NAMALWA (cell line): ENCODE results near the gene REV3L.

Source experiments
- DNase-seq: peaks from one replicate; pipeline ENCODE4 v3.0.0-alpha.2; 2015; ENCODE audit warnings: low spot score

The REV3L gene

GRCh38 chr6:111469543-111469942 lies 13.5 kb downstream of the REV3L start:
- DNase-seq: no peak

- DNase-seq: no peak
Observed at GRCh38 chr6:111468329-111469012, 14.5 kb downstream of the REV3L start.

- DNase-seq: no peak
Observed at GRCh38 chr6:111464184-111464583, 18.8 kb downstream of the REV3L start.

- no peak for DNase-seq
Observed at GRCh38 chr6:111462770-111463391, 20.1 kb downstream of the REV3L start.

GRCh38 chr6:111461860-111462259 lies 21.2 kb downstream of the REV3L start:
- no peak for DNase-seq

- no peak for DNase-seq
Observed at GRCh38 chr6:111458670-111459232, 24.3 kb downstream of the REV3L start.

- no peak for DNase-seq
Observed at GRCh38 chr6:111456208-111456607, 26.8 kb downstream of the REV3L start.

GRCh38 chr6:111450636-111451035 lies 32.4 kb downstream of the REV3L start:
- no peak for DNase-seq

- no peak for DNase-seq
Observed at GRCh38 chr6:111450087-111450486, 32.9 kb downstream of the REV3L start.

GRCh38 chr6:111449129-111449528 lies 33.9 kb downstream of the REV3L start:
- no peak for DNase-seq

GRCh38 chr6:111447051-111447450 lies 36.0 kb downstream of the REV3L start:
- no peak for DNase-seq

- DNase-seq: no peak
Observed at GRCh38 chr6:111445861-111446267, 37.2 kb downstream of the REV3L start.

- DNase-seq: no peak
Observed at GRCh38 chr6:111444794-111445193, 38.2 kb downstream of the REV3L start.

GRCh38 chr6:111441678-111442243 lies 41.3 kb downstream of the REV3L start:
- DNase-seq: peak; percentile 23

- no peak for DNase-seq
Observed at GRCh38 chr6:111439171-111439570, 43.8 kb downstream of the REV3L start.

GRCh38 chr6:111437573-111437972 lies 45.4 kb downstream of the REV3L start:
- no peak for DNase-seq

GRCh38 chr6:111432511-111432910 lies 50.5 kb downstream of the REV3L start:
- no peak for DNase-seq

- DNase-seq: no peak
Observed at GRCh38 chr6:111430605-111431376, 52.2 kb downstream of the REV3L start.

GRCh38 chr6:111429571-111429970 lies 53.4 kb downstream of the REV3L start:
- DNase-seq: no peak

GRCh38 chr6:111428811-111429210 lies 54.2 kb downstream of the REV3L start:
- DNase-seq: no peak

- DNase-seq: no peak
Observed at GRCh38 chr6:111427341-111428116, 55.5 kb downstream of the REV3L start.
